Type B pancreatic cell (in vitro differentiated cells): ENCODE data around the gene CHTOP. TPM values are rescaled to one million over a fixed set of nuclear protein-coding genes. Genes with fewer than 3 reads are reported as not detected.
A peak's percentile ranks its signal among the peaks of the same experiment; 100 is the strongest.

ENCODE experiments used
- DNase-seq: peaks from one replicate; pipeline ENCODE4 v3.0.0; 2021; ENCODE audit warnings: mixed read lengths; ENCODE audit not compliant: unreplicated experiment; ENCODE audit errors: extremely low spot score
- H3K27ac Mint-ChIP-seq: 2 replicates; pipeline ENCODE4 v1.8.0; 2021; ENCODE audit warnings: mild to moderate bottlenecking, mixed read lengths
- H3K27me3 Mint-ChIP-seq: 2 replicates; pipeline ENCODE4 v1.8.0; 2021; ENCODE audit warnings: mixed read lengths
- H3K36me3 Mint-ChIP-seq: 2 replicates; pipeline ENCODE4 v1.8.0; 2021; ENCODE audit warnings: mixed read lengths
- H3K4me1 Mint-ChIP-seq: one replicate; pipeline ENCODE4 v1.8.0; 2021; ENCODE audit warnings: mixed read lengths; ENCODE audit not compliant: unreplicated experiment
- H3K4me3 Mint-ChIP-seq: 2 replicates; pipeline ENCODE4 v1.8.0; 2021; ENCODE audit warnings: mild to moderate bottlenecking, mixed read lengths
- H3K9me3 Mint-ChIP-seq: 2 replicates; pipeline ENCODE4 v1.8.0; 2021; ENCODE audit warnings: mixed read lengths
- CTCF ChIP-seq: fragments of 200-600 bp; sonication (generic); conservative IDR thresholded peaks from 2 replicates; pipeline ENCODE4 v1.5.0; 2021; ENCODE audit warnings: antibody characterized with exemption, mild to moderate bottlenecking
- total RNA-seq: library from RNA; stranded (reverse); gene quantifications from 2 replicates; pipeline ENCODE4 v1.2.1, GENCODE V29; 2021; ENCODE audit warnings: low replicate concordance

Gene CHTOP
- total RNA-seq, 1 donor from 2014 or later, result 108 TPM

- H3K9me3 Mint-ChIP-seq, result no peaks in the 10 kb centered on the region
- no peaks in the 10 kb centered on the region for H3K27me3 Mint-ChIP-seq
- no peak overlapping the region for H3K4me3 Mint-ChIP-seq
- peaks cover 51% of the 10 kb centered on the region for H3K36me3 Mint-ChIP-seq
- peak overlapping the region; percentile 9 for H3K27ac Mint-ChIP-seq
- H3K4me1 Mint-ChIP-seq, result peaks cover 10% of the 10 kb centered on the region
- no peak for DNase-seq
- TF ChIP-seq CTCF, result no peak
Observed at GRCh38 chr1:153640861-153641260, 7.0 kb downstream of the CHTOP start.

GRCh38 chr1:153642161-153642560, 8.3 kb downstream of the CHTOP start:
- peaks cover 50% of the 10 kb centered on the region for H3K36me3 Mint-ChIP-seq
- no peak overlapping the region for H3K27ac Mint-ChIP-seq
- no peak overlapping the region for H3K4me3 Mint-ChIP-seq
- H3K9me3 Mint-ChIP-seq, result no peaks in the 10 kb centered on the region
- no peak for TF ChIP-seq CTCF
- no peaks in the 10 kb centered on the region for H3K27me3 Mint-ChIP-seq
- DNase-seq, result no peak
- H3K4me1 Mint-ChIP-seq, result peaks cover 4% of the 10 kb centered on the region

- no peak overlapping the region for H3K27ac Mint-ChIP-seq
- no peak for TF ChIP-seq CTCF
- H3K27me3 Mint-ChIP-seq, result no peaks in the 10 kb centered on the region
- peaks cover 44% of the 10 kb centered on the region for H3K36me3 Mint-ChIP-seq
- no peak overlapping the region for H3K4me3 Mint-ChIP-seq
- no peaks in the 10 kb centered on the region for H3K4me1 Mint-ChIP-seq
- no peaks in the 10 kb centered on the region for H3K9me3 Mint-ChIP-seq
- DNase-seq, result no peak
Observed at GRCh38 chr1:153643100-153643499, 9.2 kb downstream of the CHTOP start.

GRCh38 chr1:153643816-153644215, 9.9 kb downstream of the CHTOP start:
- H3K9me3 Mint-ChIP-seq, result no peaks in the 10 kb centered on the region
- no peak for TF ChIP-seq CTCF
- H3K4me3 Mint-ChIP-seq, result no peak overlapping the region
- peaks cover 44% of the 10 kb centered on the region for H3K36me3 Mint-ChIP-seq
- no peak for DNase-seq
- H3K27ac Mint-ChIP-seq, result no peak overlapping the region
- no peaks in the 10 kb centered on the region for H3K27me3 Mint-ChIP-seq
- H3K4me1 Mint-ChIP-seq, result no peaks in the 10 kb centered on the region

- Mint-ChIP-seq H3K27me3 (no peaks in the 10 kb centered on the region), H3K36me3 (peaks cover 36% of the 10 kb centered on the region), H3K9me3 (no peaks in the 10 kb centered on the region), H3K27ac (no peak overlapping the region), H3K4me3 (no peak overlapping the region), H3K4me1 (no peaks in the 10 kb centered on the region)
- DNase-seq, result no peak
- no peak for TF ChIP-seq CTCF
Observed at GRCh38 chr1:153646672-153647345, 12.9 kb downstream of the CHTOP start.

- Mint-ChIP-seq H3K4me3 (peak overlapping the region; percentile 23), H3K36me3 (peaks cover 32% of the 10 kb centered on the region)
Observed at GRCh38 chr1:153647346-153647714, 13.5 kb downstream of the CHTOP start.

More at GRCh38 chr1:153647346-153647714, 13.5 kb downstream of the CHTOP start:
- no peaks in the 10 kb centered on the region for H3K27me3 Mint-ChIP-seq
- TF ChIP-seq CTCF, result no peak
- H3K9me3 Mint-ChIP-seq, result no peaks in the 10 kb centered on the region
- DNase-seq, result no peak
- peak overlapping the region; percentile 52 for H3K27ac Mint-ChIP-seq
- no peaks in the 10 kb centered on the region for H3K4me1 Mint-ChIP-seq
